Right forelimb (tissue), 1 donor: ENCODE measurements around the gene CDC42EP4.
A peak's percentile ranks its signal among the peaks of the same experiment; 100 is the strongest.

Source experiments
- DNase-seq: peaks from one replicate; pipeline ENCODE4 v3.0.0-alpha.2; 2018

The CDC42EP4 gene

DNA sequence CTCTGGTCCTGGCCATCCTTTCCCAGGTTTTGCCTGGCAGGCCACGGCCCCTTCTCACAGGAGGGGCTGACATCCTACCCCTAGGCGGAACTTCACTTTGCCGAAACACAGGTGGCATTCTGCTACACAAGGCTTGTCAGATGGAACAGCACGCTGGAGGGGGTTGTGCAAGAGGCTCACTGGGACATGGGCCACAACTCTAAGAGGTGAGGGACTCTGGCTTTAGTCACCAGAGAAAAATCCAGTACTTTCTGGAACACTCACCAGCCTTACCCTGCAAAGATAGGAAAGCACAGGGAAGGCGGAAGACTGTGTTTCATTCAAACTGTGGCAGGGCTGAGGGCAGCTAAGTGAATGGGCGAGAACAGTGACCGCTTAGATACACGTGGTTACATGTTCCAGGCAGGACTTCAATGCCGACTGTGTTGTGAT lies 18.3 kb downstream of the CDC42EP4 start:
- DNase-seq = no peak

- DNase-seq = no peak
Observed at GRCh38 chr17:73293031-73293430, 18.8 kb downstream of the CDC42EP4 start.

GRCh38 chr17:73292031-73292531 lies 19.7 kb downstream of the CDC42EP4 start:
- DNase-seq = no peak

DNA sequence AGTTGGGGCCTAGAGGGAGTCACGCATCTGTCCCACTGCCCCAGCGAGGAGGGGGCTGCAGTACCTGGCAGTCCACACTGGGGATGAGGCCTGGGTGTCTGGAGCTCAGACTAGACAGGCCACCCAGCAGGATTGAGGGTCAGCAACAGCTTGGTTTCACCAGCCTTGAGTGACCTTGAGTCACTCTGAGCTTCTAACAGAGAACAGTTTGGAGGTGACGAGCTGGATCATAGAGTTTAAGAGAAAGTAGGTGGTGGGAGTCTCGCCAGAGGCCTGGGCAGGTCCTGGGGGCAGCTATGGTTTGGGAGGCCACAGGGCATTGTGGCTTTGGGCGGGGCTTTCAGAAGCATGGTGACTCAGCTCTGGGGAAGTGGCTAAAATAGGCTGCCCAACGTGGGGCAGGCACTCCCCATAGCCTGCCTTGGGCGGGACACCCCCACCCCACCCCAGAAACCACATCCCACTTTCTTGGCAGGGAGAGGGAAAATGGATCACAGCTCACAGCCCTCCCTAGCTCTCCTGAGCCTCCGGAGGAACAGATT lies 20.5 kb downstream of the CDC42EP4 start:
- no peak for DNase-seq

GRCh38 chr17:73290399-73291259 lies 21.2 kb downstream of the CDC42EP4 start:
- no peak for DNase-seq

- no peak for DNase-seq
Observed at GRCh38 chr17:73289549-73290254, 22.1 kb downstream of the CDC42EP4 start.

DNA sequence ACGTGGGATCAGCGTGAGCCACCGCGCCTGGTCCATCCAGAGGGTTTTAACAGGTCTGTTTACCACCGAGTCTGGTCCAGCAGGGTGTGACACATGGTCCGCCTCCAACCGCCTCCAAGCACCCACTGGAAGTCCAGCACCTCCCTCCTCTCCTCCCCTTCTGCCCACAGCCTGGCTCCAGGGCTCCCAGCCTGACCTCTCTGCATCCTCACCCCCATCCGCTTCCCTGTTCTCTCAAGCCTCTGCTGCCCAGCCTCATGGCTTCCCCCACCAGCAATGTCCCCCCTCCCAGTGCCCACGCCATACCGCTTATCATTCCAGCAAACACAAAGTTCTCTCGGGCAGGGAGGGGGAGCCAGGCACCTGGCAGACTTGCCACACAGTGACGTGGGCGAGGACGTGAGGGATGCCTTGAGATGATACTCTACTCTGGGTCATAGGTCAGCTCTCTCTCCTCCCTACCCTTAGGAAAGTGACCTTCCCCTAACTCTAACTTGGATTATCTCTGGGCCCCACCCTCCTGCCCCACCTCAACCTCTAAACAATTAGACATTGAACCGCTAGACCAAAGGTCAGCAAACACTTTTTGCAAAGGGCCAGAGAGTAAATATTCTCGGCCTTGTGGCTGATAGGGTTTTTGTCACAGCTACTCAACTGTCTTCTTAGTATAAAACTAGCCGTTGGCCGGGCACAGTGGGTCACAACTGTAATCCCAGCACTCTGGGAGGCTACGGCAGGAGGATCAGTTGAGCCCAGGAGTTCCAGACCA lies 23.1 kb downstream of the CDC42EP4 start:
- no peak for DNase-seq

- no peak for DNase-seq
Observed at GRCh38 chr17:73286863-73287296, 24.9 kb downstream of the CDC42EP4 start.

- no peak for DNase-seq
Observed at GRCh38 chr17:73285916-73286862, 25.6 kb downstream of the CDC42EP4 start.

DNA sequence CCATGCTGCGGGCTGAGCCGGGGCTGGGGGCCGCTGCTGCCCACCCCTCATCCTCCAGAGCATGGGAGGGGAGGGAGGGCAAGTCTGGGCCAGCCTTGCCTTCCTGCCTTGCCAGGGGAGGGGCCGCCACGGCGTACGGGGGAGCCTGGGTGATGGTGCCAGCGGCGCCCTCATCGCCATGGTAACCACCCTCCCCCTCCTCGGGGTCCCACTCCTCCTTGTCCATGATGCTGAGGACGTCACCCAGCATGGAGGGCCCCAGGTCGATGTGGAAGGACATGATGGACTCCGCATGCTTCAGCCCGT lies 26.2 kb downstream of the CDC42EP4 start:
- DNase-seq = no peak

DNA sequence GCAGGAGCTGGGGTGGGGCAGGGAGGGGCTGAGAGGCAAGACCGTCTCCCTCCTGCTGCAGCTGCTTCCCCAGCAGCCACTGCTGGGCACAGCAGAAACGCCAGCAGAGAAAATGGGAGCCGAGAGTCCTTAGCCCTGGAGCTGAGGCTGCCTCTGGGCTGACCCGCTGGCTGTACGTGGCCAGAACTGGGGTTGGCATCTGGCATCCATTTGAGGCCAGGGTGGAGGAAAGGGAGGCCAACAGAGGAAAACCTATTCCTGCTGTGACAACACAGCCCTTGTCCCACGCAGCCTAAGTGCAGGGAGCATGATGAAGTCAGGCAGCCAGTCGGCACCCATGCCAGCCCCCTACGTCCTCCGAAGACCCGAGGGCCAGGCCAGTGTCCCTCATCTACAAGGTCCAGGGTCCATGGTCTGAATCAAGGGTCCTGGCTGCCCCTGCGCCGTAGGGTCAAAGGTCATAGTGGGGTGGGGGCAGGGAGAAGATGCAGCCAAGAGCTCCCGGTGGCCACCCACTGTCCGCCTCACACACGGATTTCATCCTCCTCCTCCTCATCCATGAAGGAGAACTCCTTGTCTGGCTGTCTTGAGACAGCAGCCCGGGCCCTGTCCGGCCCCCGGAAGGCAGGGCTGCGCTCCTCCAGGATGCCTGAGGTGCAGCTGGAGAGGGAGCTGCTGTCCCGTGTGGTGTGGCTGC lies 26.7 kb downstream of the CDC42EP4 start:
- no peak for DNase-seq

DNA sequence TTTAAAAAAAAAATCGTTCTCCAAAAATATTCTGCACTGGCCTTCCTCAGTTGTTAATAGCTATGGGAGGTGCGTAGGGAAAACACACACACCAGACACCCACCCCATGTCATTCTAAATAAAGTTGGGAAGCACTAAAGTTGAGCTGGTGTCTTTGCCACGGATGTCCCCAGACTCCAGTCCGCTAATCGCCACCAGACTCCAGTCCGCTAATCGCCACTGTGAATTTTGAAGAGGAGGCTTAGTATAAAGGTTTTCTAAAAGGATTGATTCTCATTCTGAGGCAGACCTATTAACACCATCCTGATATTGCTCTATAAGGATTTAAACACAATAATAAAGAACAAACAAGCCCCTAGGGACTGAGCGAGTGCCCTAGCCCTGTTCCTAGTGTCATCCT lies 27.4 kb downstream of the CDC42EP4 start:
- no peak for DNase-seq

- DNase-seq = no peak
Observed at GRCh38 chr17:73283841-73284282, 27.9 kb downstream of the CDC42EP4 start.

- DNase-seq = no peak
Observed at GRCh38 chr17:73283250-73283649, 28.6 kb downstream of the CDC42EP4 start.

GRCh38 chr17:73282629-73283028 lies 29.2 kb downstream of the CDC42EP4 start:
- no peak for DNase-seq

DNA sequence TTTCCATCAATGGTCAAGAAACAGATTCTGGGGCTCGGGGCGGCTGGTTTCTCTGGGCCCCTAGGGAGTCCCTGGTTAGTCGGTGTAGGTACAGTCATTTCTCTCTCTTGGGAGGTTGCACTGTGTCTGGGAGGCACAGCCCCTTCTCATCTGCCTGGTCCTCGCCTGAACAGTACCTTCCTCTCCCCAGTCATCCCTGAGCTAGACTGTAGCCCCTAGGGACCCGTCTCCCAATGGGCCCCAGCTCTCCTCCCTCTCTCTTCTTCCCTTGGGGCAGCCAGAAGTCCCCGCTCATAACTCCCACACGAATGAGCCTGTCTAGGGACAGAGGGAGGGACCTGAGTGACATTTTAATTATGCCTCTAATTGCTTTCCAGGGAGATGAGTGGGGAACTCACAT lies 29.9 kb downstream of the CDC42EP4 start:
- no peak for DNase-seq

GRCh38 chr17:73280191-73280590 lies 31.6 kb downstream of the CDC42EP4 start:
- DNase-seq = no peak

GRCh38 chr17:73279704-73280103 lies 32.1 kb downstream of the CDC42EP4 start:
- DNase-seq = no peak

DNA sequence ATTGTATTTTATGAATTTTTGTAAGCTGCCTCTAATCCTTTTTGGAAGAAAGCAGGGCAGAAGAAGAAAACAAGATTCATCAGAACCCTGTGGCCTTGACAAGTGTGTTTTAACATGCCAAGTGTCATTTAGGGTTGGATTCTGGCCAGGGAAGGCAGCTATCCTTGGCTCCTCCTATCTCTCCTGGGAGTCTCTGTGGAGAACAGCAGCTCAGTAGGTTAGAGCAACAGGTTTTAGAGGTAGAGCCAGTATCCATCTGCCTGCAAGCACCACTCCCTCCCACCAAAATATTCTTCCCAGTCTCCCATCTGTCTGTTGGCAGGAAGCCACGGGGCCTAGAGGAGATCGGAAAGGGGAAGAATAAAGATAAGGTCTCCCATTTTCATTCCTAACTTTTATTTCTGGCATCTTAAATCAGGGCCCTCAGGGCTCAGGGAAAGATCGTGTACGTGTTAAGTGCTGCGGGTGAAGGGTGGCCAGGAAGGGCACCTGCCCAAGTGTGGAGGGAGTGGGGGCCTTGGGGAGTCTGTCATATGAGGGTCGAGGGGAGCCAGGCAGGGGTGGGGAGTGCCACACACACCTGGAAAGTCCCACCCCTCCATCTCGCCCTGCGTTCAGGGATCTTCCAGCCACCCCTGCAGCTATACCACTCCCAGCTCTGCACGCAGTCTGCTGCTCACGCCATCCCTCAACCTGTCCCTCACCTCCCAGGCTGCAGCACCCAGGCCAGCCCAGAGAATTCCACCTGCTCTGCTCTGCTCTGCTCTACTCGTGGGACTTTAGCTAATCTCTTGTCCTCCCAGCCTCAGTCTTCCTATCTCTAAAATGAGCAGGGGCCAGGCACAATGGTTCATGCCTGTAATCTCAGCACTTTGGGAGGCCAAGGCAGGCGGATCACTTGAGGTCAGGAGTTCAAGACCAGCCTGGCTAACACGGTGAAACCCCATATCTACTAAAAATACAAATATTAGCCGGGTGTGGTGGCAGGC lies 33.0 kb downstream of the CDC42EP4 start:
- DNase-seq = peak; percentile 56

DNA sequence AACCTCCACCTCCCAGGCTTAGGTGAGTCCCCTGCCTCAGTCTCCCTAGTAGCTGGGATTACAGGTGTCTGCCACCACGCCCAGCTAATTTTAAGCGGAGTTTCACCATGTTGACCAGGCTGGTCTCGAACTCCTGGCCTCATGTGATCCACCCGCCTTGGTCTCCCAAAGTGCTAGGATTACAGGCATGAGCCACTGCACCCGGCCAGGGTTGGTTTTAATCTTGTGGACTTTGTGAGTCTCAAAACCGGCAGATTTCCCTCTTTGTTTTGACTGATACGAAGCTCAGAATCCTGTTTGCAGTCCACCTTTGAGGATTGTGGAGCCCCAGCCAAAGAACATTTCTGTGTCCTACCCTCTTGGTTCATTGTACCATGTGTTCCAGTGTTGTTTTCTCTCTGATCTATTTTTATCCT lies 33.7 kb downstream of the CDC42EP4 start:
- DNase-seq = no peak
